ENCODE results near the gene UNC93B1.
"Not testable (repeated sequence)": the region's sequence is repeated elsewhere in the genome, so short reads cannot be mapped to it uniquely, and the experiment has no call there.

Gene UNC93B1

DNA sequence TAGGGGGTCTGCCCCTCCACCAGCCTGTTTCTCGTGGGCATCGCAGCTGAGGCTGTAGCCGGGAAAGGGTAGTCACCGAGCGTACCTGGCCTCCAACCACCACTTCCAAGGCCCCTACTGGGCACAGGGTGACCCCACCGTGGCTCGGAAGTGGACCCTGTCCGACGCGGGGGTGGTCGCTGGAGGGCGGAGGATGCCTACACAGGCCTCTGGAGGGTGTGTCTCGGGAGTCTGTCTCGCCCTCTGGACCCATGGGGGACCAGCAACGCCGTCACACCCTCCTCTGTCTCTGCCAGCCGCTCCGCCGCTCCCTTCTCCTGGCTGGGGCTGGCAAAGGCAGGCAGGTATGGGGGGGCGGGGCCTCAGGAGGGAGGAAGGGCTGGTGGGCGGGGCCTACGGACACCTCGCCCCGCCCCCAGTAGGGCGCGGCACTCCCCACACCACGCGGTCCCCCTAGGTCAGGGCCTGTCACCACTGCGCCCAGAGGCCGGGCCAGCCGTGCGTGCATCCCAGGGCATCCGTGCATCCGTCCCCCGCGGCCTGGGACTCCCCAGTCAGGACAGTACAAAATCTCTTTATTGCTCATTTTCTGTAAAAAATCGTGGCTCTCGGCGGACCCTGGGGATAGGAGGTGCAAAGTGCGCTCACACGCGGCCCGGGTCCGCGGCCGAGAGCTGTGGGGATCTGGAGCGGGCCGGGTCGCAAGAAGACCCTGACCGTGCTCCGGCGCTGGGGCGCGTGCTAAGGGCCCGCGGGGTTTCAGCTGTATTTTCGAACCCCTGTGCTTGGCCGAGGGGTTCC is 13.2 kb downstream of the UNC93B1 start:
- not testable (repeated sequence) for DNase-seq

DNA sequence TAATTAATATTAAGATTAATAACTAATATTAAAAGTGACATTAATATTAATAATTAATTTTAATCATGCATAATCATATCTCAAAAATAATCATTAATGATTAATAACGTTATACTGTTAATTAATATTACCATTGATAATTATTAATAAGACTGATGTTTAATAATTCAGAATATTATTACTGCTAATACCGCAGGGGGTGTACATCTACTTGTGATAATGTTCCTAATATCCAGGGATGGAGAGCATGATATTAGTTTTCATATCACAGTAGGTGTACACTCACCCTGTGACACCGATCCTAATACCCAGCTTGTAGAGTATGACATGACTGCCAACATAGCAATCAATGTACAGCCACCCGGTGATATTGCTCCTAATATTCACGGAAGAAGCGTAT is 18.6 kb downstream of the UNC93B1 start:
- not testable (repeated sequence) for DNase-seq

DNA sequence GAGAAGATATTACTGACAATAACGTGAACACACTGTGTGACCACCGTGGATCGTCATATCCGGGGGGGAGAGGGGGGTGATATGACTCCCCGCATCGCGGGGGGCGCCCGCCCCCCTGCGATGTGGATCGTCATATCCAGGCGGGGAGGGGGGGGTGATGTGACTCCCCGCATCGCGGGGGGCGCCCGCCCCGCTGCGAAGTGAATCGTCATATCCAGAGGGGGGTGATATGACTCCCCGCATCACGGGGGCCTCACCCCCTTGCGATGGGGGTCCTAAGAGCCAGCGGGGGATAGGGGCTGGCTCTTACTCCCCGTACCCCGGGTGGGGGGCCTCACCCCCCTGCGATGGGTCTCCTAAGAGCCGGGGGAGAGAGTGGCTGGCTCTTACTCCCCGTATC is 19.9 kb downstream of the UNC93B1 start:
- DNase-seq, result no peak

- not testable (repeated sequence) for DNase-seq
Observed at GRCh38 chr11:67982255-67982857, 21.5 kb downstream of the UNC93B1 start.

DNA sequence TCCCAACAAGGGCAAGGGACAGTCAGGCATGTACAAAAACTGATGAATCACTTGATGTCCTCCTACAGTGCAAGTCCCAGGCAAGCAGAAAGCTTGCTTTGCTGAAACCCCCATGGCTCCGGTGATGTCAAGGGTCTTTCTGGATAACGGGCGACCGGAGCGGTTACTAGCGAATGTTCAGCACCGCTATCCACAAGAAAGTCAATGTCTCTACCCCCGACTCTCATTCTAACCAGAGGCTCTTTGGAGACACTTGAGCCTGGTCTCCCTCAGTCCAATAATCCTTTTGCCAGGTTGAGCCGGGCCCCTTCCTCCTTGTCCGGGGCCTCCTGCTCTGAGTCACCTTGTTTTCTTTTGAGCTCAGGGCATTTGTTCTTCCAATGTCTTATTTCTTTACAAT is 22.7 kb downstream of the UNC93B1 start:
- not testable (repeated sequence) for DNase-seq

DNA sequence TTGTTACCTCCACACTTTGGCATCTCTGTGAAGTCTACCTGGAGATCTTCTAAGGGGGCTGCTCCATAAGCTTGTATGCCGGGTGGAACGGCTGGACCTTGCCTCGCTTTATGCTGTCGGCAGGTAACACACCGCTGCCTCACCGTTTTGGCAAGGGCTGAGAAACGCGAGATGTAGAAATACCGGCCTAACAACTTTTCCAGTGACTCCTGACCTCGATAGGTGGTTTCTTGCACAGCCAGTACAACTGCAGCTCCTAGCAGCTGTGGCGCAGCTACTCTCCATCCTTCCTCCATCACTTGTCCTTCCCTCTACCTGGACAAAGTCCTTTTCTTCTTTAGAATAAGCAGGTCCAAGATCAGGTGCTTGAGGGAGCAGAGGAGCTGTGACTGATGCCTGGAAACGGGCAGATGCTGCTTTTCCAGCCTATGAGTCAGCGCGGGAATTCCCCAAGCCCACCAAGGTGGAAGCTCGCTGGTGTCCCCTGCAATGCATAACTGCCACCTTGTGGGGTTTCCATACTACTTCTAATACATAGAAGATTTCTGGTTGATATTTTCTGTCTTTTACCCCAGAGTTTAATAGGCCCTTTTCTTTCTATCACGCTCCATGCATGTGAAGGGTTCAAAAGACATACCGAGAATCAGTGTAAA is 25.0 kb downstream of the UNC93B1 start:
- DNase-seq, result not testable (repeated sequence)

GRCh38 chr11:67974746-67975145 is 29.2 kb downstream of the UNC93B1 start:
- DNase-seq, result not testable (repeated sequence)

GRCh38 chr11:67965830-67966348 is 38.0 kb downstream of the UNC93B1 start:
- DNase-seq, result not testable (repeated sequence)

DNA sequence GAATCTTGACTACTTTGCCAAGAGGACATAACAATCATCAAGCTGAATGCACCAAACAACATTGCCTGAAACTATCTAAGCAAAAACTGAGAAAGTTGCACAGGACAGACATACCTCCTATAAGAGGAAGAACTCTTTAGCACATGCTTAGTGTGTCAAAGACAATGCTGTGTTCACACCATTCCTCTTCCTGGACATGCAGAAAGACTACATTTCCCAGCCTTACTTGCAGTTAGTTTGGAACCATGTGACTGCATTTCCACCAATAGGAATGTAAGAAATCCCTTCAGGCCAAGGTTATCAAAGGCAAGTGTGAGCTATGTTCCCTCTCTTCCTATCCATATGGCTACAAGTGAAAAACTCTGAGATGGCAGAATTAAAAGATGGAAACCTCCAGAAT is 39.2 kb downstream of the UNC93B1 start:
- not testable (repeated sequence) for DNase-seq

GRCh38 chr11:67963879-67964278 is 40.0 kb downstream of the UNC93B1 start:
- DNase-seq, result not testable (repeated sequence)

- DNase-seq, result not testable (repeated sequence)
Observed at GRCh38 chr11:67963217-67963616, 40.7 kb downstream of the UNC93B1 start.

- not testable (repeated sequence) for DNase-seq
Observed at GRCh38 chr11:67956236-67956635, 47.7 kb downstream of the UNC93B1 start.

GRCh38 chr11:67955461-67956007 is 48.4 kb downstream of the UNC93B1 start:
- peak; percentile 81 for DNase-seq

- DNase-seq, result not testable (repeated sequence)
Observed at GRCh38 chr11:67954971-67955370, 48.9 kb downstream of the UNC93B1 start.

DNA sequence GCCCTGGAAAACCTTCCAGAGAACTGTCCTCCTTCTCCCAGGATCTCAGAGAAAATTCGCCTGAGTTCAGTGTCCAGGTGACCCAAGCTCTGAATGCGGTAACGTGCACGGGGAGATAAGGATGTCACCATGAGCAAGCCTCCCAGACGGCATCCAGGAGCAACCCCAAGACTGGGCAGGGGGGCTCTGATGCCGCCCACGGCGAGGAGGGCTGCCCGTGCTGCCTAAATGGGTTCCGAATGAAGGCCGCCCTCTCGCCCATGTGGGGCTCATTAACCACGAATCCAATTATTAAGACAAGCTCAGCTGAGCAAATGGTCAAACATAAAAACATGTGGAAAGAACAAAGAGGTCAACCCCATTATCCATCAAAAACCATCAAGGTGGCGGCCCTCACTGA is 49.6 kb downstream of the UNC93B1 start:
- DNase-seq, result not testable (repeated sequence)

GRCh38 chr11:67950705-67951104 is 53.2 kb downstream of the UNC93B1 start:
- DNase-seq, result not testable (repeated sequence)

GRCh38 chr11:67947785-67948184 is 56.1 kb downstream of the UNC93B1 start:
- not testable (repeated sequence) for DNase-seq

GRCh38 chr11:67946403-67946802 is 57.5 kb downstream of the UNC93B1 start:
- DNase-seq, result not testable (repeated sequence)

GRCh38 chr11:67943406-67943805 is 60.5 kb downstream of the UNC93B1 start:
- not testable (repeated sequence) for DNase-seq

Measured in activated CD4-positive, alpha-beta T cell treated with anti-CD3 and anti-CD28 coated beads for 48 hours (primary cell).